Motor neuron (in vitro differentiated cells): ENCODE measurements around the gene SAMSN1. TPM values are rescaled to one million over a fixed set of nuclear protein-coding genes. Genes with fewer than 3 reads are reported as not detected.

Experiments
- ATAC-seq, 8 experiments: fragments of 200-7000 bp; cut with Tn5 transposase; replicated peaks in 6 of 8; 2 replicates each; pipeline ENCODE4 v1.8.0; 2021; ENCODE audit warnings: mild to moderate bottlenecking in 8 of 8, moderate library complexity in 8 of 8
- H3K27ac ChIP-seq, 2 donors: fragments of 250-450 bp; sonication (Bioruptor Pico); 2 replicates each; pipeline ENCODE4 v1.9.0; 2021; ENCODE audit warnings: antibody characterized with exemption in 2 of 2, mild to moderate bottlenecking in 2 of 2, moderate library complexity in 1 of 2
- H3K4me1 ChIP-seq, 2 donors: fragments of 250-450 bp; sonication (Bioruptor Pico); replicated peaks in 1 of 2; 2 replicates each; pipeline ENCODE4 v1.6.1; 2021; ENCODE audit warnings: antibody characterized with exemption in 2 of 2, mild to moderate bottlenecking in 2 of 2, moderate library complexity in 1 of 2
- H3K4me3 ChIP-seq, 5 donors: fragments of 250-450 bp; sonication (Bioruptor Pico); 2 replicates each; pipeline ENCODE4 v1.9.0; 2021; ENCODE audit warnings: antibody characterized with exemption in 5 of 5, mild to moderate bottlenecking in 5 of 5, moderate library complexity in 4 of 5
- WGBS, 10 experiments: fragments of 450-650 bp; shearing (Covaris generic); methylation state at CpG; one replicate each; pipeline ENCODE4 v1.0.0; 2022; 5-methylcytosine and 5-hydroxymethylcytosine counted together
- in situ Hi-C, 9 experiments: fragments of 400-800 bp; cut with MboI; loops; one replicate each; pipeline ENCODE4 v1.15.0; 2021; ENCODE audit warnings: low sequenced_read_pairs in 9 of 9, low pct_unique_long_range_greater_than_20kb in 2 of 9; ENCODE audit not compliant: unreplicated experiment in 9 of 9
- total RNA-seq, 8 experiments: library from RNA; unstranded; fragments of 300-600 nt; gene quantifications; 2 replicates each; pipeline versions ENCODE4 v1.2.3 to v1.2.4, GENCODE V29; 2022

Gene SAMSN1
- total RNA-seq, 8 experiments from 2014 or later = 0.29 to 1.5 (median 0.34) TPM; not detected in 2

GRCh38 chr21:14582934-14583628 is 37.0 kb upstream of the SAMSN1 start:
- H3K27ac ChIP-seq = no peak overlapping the region
- in situ Hi-C loops = no loop called here

GRCh38 chr21:14581902-14582457 is 35.9 kb upstream of the SAMSN1 start:
- no peak overlapping the region for H3K4me3 ChIP-seq
- ATAC-seq = no peak
- in situ Hi-C loops = no loop called here
- H3K4me1 ChIP-seq = no peaks in the 10 kb centered on the region
- 8 to 92% (median 64%) methylated on average over 1 to 6 of the region's 6 CpGs; no CpG with 5 or more reads in 2 of the 10 experiments for WGBS, 10 experiments
- H3K27ac ChIP-seq = no peak overlapping the region

More at GRCh38 chr21:14582934-14583628, 37.0 kb upstream of the SAMSN1 start:
- no peaks in the 10 kb centered on the region for H3K4me1 ChIP-seq
- 14 to 95% (median 86%) methylated on average over 1 to 10 of the region's 10 CpGs; no CpG with 5 or more reads in 1 of the 10 experiments for WGBS, 10 experiments
- ATAC-seq = no peak
- H3K4me3 ChIP-seq = no peak overlapping the region

- Histone ChIP-seq H3K27ac (no peak overlapping the region), H3K4me3 (no peak overlapping the region), H3K4me1 (no peaks in the 10 kb centered on the region)
- in situ Hi-C loops = no loop called here
- 0 to 100% (median 83%) methylated on average over 1 of the region's 1 CpG; no CpG with 5 or more reads in 1 of the 10 experiments for WGBS, 10 experiments
- ATAC-seq = no peak
Measured at GRCh38 chr21:14573244-14573643, 27.1 kb upstream of the SAMSN1 start.

- in situ Hi-C loops = no loop called here
Measured at GRCh38 chr21:14572204-14572780, 26.2 kb upstream of the SAMSN1 start.

GRCh38 chr21:14569868-14570267 is 23.8 kb upstream of the SAMSN1 start:
- 33 to 95% (median 84%) methylated on average over 3 to 6 of the region's 6 CpGs; no CpG with 5 or more reads in 2 of the 10 experiments for WGBS, 10 experiments
- Histone ChIP-seq H3K27ac (no peak overlapping the region), H3K4me3 (no peak overlapping the region), H3K4me1 (no peaks in the 10 kb centered on the region)
- no peak for ATAC-seq
- in situ Hi-C loops = no loop called here

More at GRCh38 chr21:14572204-14572780, 26.2 kb upstream of the SAMSN1 start:
- no peak overlapping the region for H3K4me3 ChIP-seq
- ATAC-seq = no peak
- 11 to 90% (median 69%) methylated on average over 1 to 2 of the region's 2 CpGs; no CpG with 5 or more reads in 2 of the 10 experiments for WGBS, 10 experiments
- no peak overlapping the region for H3K27ac ChIP-seq
- H3K4me1 ChIP-seq = no peaks in the 10 kb centered on the region

- ATAC-seq = no peak
- Histone ChIP-seq H3K27ac (no peak overlapping the region), H3K4me3 (no peak overlapping the region), H3K4me1 (no peaks in the 10 kb centered on the region)
- 4 to 100% (median 72%) methylated on average over 2 to 3 of the region's 3 CpGs; no CpG with 5 or more reads in 1 of the 10 experiments for WGBS, 10 experiments
- in situ Hi-C loops = no loop called here
Measured at GRCh38 chr21:14569026-14569621, 23.0 kb upstream of the SAMSN1 start.

GRCh38 chr21:14567331-14568279 is 21.5 kb upstream of the SAMSN1 start:
- no peak for ATAC-seq
- Histone ChIP-seq H3K4me1 (no peaks in the 10 kb centered on the region), H3K4me3 (no peak overlapping the region), H3K27ac (no peak overlapping the region)
- in situ Hi-C loops = no loop called here
- 32 to 87% (median 67%) methylated on average over 3 to 7 of the region's 7 CpGs for WGBS, 10 experiments

GRCh38 chr21:14566894-14567293 is 20.8 kb upstream of the SAMSN1 start:
- no peak for ATAC-seq
- Histone ChIP-seq H3K27ac (no peak overlapping the region), H3K4me1 (no peaks in the 10 kb centered on the region), H3K4me3 (no peak overlapping the region)
- WGBS, 10 experiments = 33 to 98% (median 90%) methylated on average over 1 to 5 of the region's 5 CpGs
- in situ Hi-C loops = no loop called here

- no peaks in the 10 kb centered on the region for H3K4me1 ChIP-seq
- H3K4me3 ChIP-seq = no peak overlapping the region
- in situ Hi-C loops = no loop called here
- no peak for ATAC-seq
- no peak overlapping the region for H3K27ac ChIP-seq
Measured at GRCh38 chr21:14562959-14563358, 16.8 kb upstream of the SAMSN1 start.

- Histone ChIP-seq H3K27ac (no peak overlapping the region), H3K4me1 (no peaks in the 10 kb centered on the region), H3K4me3 (no peak overlapping the region)
- in situ Hi-C loops = no loop called here
- 9 to 100% (median 45%) methylated on average over 1 to 4 of the region's 4 CpGs; no CpG with 5 or more reads in 2 of the 10 experiments for WGBS, 10 experiments
- no peak for ATAC-seq
Measured at GRCh38 chr21:14560555-14560954, 14.4 kb upstream of the SAMSN1 start.

- in situ Hi-C loops = no loop called here
- ATAC-seq = no peak
- H3K27ac ChIP-seq = no peak overlapping the region
- no peak overlapping the region for H3K4me3 ChIP-seq
- no peaks in the 10 kb centered on the region for H3K4me1 ChIP-seq
Measured at GRCh38 chr21:14560139-14560538, 14.0 kb upstream of the SAMSN1 start.

- Histone ChIP-seq H3K4me3 (no peak overlapping the region), H3K27ac (no peak overlapping the region), H3K4me1 (no peaks in the 10 kb centered on the region)
- in situ Hi-C loops = no loop called here
- no peak for ATAC-seq
Measured at GRCh38 chr21:14559102-14559501, 13.0 kb upstream of the SAMSN1 start.

- WGBS, 10 experiments = 13 to 93% (median 64%) methylated on average over 1 to 5 of the region's 5 CpGs; no CpG with 5 or more reads in 2 of the 10 experiments
- Histone ChIP-seq H3K4me1 (no peaks in the 10 kb centered on the region), H3K27ac (no peak overlapping the region), H3K4me3 (no peak overlapping the region)
- in situ Hi-C loops = no loop called here
- no peak for ATAC-seq
Measured at GRCh38 chr21:14557413-14557812, 11.3 kb upstream of the SAMSN1 start.
